ENCODE results near the gene DIS3L2.

Gene DIS3L2

DNA sequence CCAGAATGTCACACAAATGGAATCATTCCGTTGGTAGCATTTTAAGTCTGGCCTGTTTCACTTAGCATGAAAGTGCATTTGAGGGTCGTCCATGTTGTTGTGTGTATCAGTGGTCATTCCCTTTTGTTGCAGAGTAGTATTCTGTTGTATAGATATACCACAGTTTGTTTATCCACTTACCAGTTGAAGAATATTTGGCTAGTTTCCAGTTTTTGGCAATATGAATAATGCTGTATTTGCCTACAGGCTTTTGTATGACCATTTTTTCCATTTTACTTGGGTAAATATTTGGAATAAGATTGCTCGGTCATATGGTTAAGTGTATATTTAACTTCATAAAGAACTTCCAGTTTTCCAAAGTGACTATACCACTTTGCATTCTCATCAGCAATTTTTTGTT, 317.0 kb downstream of the DIS3L2 start:
- no peak for DNase-seq

GRCh38 chr2:232280341-232280740, 318.8 kb downstream of the DIS3L2 start:
- no peak for DNase-seq

DNA sequence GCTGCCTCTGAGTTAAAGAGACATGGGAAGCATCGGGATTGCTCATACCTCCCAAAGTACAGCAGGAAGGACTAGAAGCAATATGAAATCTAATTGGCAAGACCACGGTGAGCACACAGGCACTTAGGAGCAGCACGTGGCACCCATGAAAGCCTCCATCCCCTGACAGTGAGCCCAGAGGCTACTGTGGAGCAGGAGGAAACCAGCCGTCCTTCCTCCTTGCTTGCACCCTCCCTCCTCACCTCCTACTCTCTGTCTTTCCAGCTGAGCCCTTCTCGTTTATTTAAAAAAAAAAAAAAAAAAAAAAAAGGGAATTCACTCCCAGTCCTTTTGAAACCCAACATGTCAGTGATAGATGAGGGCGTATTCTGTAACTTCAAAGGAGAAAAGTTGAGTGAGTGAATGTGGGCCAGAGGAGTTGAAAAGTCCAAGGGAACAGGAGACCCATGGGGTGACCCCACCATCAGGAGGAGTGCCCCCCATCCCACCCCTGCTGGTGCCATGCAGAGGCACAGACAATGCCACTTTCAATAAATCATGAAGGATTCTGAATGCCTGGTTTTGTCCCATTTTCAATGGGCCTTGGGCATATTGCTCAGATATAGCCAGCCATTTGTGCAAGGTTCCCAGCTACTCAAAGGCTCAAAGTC, 320.5 kb downstream of the DIS3L2 start:
- DNase-seq, result no peak

- DNase-seq, result no peak
Observed at GRCh38 chr2:232282508-232283055, 321.1 kb downstream of the DIS3L2 start.

DNA sequence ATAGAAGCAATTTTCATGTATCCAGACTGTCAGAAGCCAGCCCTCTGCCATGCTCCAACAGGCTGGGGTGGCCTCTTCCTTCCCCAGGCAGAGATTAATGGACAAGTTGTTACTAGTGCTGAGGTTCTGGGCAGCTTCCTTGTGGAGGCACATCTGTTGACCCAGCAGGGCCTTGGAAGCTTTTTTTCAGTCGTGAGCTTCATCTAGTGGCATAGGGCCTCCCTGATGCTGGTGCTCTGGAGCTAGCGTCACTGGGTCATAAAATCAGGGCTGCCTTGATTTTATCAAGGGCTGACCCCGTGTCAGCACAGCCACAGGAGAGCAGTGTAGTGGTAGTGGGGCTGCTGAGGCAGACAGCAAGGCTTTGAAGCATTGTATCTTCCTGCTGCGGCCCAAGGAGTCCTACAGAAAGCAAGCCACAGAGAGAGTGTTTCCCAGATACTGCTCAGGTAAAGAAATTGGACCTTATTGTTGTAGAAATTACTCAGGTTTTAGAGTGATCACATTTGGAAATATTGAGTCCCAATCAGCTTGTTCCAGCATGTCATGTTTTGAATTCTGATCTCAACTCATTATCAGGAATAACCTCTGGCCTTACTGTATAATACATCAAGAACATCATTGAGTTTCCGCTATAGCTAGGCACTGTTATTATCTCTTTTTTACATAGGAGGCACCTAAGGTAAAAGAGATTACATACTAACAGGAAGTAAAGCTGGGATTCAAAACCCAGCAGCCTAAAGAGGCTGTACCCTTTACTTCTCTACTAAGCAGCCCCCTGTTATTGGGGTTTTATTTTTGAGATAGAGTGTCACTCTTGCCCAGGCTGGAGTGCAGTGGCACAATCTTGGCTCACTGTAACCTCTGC, 324.7 kb downstream of the DIS3L2 start:
- no peak for DNase-seq

DNA sequence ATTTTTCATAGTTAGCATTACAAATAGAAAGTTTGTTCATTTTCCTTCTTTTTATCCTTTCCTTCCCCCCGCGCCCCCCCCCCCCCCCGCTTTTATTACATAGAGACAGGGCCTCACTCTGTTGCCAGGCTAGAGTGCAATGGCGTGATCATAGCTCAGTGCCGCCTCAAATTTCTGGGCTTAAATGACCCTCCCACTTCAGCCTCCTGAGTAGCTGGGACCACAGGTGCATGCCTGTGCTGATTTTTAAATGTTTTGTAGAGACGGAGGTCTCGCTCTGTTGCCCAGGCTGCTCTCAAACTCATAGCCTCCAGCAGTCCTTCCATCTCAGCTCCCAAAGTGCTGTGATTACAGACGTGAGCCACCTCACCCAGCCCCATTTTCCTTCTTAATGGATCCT, 325.8 kb downstream of the DIS3L2 start:
- no peak for DNase-seq

DNA sequence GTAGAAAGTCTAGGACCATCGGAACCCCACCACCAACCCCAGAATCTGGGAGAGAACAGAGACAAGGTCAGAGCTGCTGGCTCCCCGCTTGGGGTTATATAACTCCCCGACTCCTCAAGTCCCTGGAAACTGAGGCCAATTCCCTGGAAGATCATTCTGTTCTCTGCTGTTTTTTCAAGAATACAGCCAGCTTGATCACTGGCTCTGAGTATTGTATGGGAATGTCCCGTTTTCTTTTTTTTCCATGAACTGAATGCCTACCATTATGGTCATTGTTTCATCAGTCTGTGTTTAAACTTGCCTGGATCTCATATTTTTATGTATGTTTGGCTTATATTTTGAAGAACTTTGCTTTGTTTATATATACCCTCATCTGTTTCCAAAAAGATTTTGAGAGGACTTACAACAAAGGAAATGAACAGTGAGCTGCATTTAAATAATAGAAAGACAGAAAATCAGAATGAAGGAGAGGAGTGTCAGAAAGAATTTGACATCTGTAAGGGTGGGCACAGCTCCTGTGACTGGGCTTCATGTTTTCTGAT, 327.0 kb downstream of the DIS3L2 start:
- DNase-seq, result no peak

DNA sequence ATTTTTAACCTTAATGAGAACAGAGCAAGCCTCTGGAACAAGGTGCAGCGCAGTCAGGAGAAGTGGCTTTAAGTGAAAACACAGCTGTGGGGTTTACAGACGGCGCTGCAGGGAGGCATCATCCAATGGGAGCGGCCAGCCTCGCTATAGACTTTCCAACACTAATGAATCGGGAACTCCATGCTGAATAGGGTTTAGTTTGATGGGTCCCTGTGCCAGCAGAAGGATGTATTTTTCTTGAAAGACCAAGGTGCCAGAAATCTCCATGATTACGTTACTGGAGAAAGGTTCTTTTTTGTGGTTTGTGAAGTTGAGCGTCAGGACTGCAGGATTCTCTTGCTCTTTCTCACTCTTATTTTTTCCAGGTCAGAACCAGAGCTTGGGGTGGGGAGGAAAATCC, 329.2 kb downstream of the DIS3L2 start:
- DNase-seq, result no peak

- no peak for DNase-seq
Observed at GRCh38 chr2:232291343-232291742, 329.8 kb downstream of the DIS3L2 start.

- peak in 1 of 4 experiments; percentile 25 for DNase-seq
Observed at GRCh38 chr2:232292395-232293154, 331.1 kb downstream of the DIS3L2 start.

GRCh38 chr2:232293191-232293590, 331.7 kb downstream of the DIS3L2 start:
- DNase-seq, result no peak

DNA sequence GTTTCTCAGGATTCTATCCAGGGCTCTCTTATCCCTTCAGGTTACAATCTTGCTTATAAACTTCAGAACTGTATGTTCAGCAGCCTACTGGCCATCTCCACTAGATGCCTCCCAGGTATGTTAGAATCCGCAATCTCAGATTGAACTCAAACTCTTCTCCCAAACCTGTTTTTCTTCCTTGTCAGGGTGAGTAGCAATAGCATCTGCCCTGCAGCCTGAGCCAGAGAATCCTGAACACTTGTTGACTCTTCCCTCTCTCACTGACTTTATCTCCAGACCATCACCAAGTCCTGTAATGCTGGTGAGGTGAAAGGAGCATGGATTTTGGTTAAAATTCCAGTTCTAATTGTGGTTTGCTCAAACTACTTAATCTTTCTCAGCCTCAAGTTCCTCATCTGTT, 334.5 kb downstream of the DIS3L2 start:
- no peak for DNase-seq

DNA sequence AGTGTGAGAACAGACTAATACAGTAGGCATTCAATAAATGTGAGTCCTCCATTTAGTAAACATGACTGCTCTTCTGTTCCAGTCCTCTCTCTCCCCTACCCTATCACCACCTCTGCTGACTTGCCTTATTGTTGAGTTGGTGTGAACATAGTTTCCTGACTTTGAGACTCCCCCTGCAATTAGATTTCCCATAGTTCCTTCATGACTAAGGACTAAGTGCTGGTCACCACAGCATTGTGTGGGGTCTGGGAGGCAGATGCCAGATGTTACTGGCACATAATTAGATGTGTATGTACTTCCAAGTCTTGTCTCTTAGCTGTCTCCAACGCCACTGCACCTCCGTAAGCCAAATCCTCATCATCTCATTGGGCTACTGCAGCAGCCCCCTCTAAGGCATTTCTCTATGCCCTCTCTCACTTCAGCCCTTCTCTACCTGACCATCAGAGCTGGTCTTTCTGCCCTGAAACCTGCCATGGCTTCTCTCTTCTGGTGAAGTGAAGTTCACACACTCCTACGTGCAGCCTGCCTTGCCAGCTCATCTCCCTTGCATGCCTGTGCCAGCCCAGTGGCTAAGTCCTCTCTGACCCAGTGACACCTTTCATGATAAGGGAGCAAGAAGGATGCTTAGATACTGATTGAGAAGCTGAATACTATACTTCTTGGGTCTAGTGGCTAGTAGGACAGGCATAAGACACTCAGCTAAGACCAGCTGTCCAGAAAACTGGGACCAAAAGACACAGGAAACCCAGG, 335.4 kb downstream of the DIS3L2 start:
- no peak for DNase-seq

DNA sequence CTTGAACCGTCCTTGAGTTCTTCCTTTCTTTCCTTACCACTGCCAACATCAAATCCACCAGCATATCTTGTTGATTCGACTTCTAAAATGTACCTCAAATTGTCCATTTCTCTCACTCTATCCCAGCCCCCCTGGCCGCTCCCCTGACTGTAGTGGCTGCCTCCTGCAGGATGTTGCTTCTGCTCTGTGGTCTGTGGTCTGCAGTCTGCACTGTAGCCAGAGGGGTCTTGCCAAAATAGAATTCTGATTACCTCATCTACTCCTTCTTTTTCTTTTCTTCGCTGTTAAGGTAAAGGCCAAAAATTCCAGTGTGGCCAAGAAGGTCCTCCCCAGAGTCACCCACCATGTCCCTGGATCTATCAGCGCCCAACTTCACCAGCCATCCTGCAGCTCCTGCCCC, 337.6 kb downstream of the DIS3L2 start:
- DNase-seq, result no peak

- no peak for DNase-seq
Observed at GRCh38 chr2:232299927-232300674, 338.6 kb downstream of the DIS3L2 start.

- no peak for DNase-seq
Observed at GRCh38 chr2:232300894-232301387, 339.4 kb downstream of the DIS3L2 start.

DNA sequence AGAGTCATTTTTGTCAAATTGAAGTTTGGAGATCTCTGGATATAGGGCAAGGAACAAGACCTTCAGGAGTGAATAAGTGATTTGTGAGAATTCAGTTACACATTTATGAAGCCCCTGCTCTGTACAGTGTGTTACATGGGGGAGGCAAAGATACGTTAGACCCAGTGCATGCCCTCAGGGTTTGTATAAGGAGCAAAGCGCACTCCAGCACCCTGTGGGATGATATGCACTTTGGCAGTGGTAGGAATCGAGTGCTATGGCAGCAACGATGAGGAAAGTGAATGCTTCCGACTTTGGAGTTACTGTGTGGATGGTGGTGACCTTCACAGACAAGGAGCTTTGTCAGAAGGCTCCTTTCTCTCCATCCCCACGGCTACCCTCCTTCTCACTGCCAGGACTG, 342.7 kb downstream of the DIS3L2 start:
- DNase-seq, result no peak

GRCh38 chr2:232306741-232307305, 345.3 kb downstream of the DIS3L2 start:
- no peak for DNase-seq

DNA sequence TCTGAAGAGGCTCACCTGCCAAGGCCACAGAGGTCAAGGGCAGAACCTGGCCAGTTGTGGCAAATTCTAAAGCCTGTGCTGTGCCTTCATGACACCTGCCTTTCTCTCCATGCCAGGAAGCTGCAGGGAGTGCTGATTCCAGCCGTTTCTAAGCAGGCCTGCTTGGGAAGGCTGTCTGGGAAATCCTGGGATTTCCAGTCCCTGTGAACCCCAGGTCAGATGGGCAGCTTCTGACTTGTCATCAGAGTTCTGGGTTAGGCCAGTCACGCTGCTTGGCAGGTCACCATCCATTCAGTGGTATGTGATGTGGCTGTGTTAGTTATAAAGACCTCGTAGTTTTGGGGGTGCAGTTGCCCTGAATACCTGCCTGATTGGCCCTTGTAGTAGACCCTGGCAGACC, 346.3 kb downstream of the DIS3L2 start:
- DNase-seq, result no peak

- no peak for DNase-seq
Observed at GRCh38 chr2:232308986-232309385, 347.5 kb downstream of the DIS3L2 start.

GRCh38 chr2:232309592-232309991, 348.1 kb downstream of the DIS3L2 start:
- DNase-seq, result peak in 1 of 4 experiments; percentile 14

Measured in activated naive CD4-positive, alpha-beta T cell (primary cell).